HepG2 (cell line): ENCODE results near the gene CPVL. TPM values are rescaled to one million over a fixed set of nuclear protein-coding genes. Genes with fewer than 3 reads are reported as not detected.

Experiments
- ATAC-seq: fragments of 200-7000 bp; cut with Tn5 transposase; 3 replicates; pipeline ENCODE4 v1.9.1; 2020; ENCODE audit warnings: mild to moderate bottlenecking, moderate library complexity
- BruUV-seq: library from RNA; stranded (reverse); fragments of 400-500 nt; replicated peaks from 2 replicates; lab custom pipeline; 2021; lab: Mats Ljungman, UMichigan
- CTCF ChIA-PET: fragments of 300-600 bp; formaldehyde crosslinking; extraction: SDS; loops from one replicate; lab custom pipeline; 2021; ENCODE audit warnings: low total read pairs, inconsistent platforms, low intra/inter-chr PET ratio; lab: Yijun Ruan, JAX
- POLR2A ChIA-PET: fragments of 350-600 bp; sonication (Branson Sonifier 250); formaldehyde crosslinking; loops from one replicate; lab custom pipeline; 2020; ENCODE audit warnings: antibody characterized with exemption, inconsistent platforms; lab: Yijun Ruan, JAX
- DNase-seq: peaks from one replicate; pipeline ENCODE4 v3.0.0-alpha.2; 2015; ENCODE audit warnings: low spot score
- FAIRE-seq: peaks from 3 replicates; lab custom pipeline; 2011; peaks lifted over from hg19 to GRCh38; lab: Jason Lieb, UNC
- H2AFZ ChIP-seq: one replicate; pipeline ENCODE4 v1.6.1; 2011; ENCODE audit warnings: low read length, inconsistent platforms
- H3K27ac ChIP-seq: fragments of 300-600 bp; 3 replicates; pipeline ENCODE4 v1.8.0; 2011; ENCODE audit warnings: mixed run types, mild to moderate bottlenecking, mixed read lengths, low read length, inconsistent platforms; ENCODE audit not compliant: insufficient read depth; ENCODE audit errors: extremely low read length
- H3K27me3 ChIP-seq, 2 experiments: fragments of 200-600 bp in 1 of 2; 2 replicates in 1 of 2; 3 replicates in 1 of 2; pipeline versions ENCODE4 v1.6.0 to v1.8.0; 2011; ENCODE audit warnings: low read length in 2 of 2, mild to moderate bottlenecking in 2 of 2, moderate library complexity in 2 of 2, inconsistent platforms in 1 of 2; ENCODE audit not compliant: insufficient read depth in 2 of 2, control insufficient read depth in 1 of 2
- H3K36me3 ChIP-seq, 2 experiments: fragments of 200-600 bp in 1 of 2; replicated peaks in 1 of 2; 2 replicates in 1 of 2; 3 replicates in 1 of 2; pipeline versions ENCODE4 v1.5.1 to v1.8.0; 2011; ENCODE audit warnings: low read length in 2 of 2, inconsistent platforms in 1 of 2; ENCODE audit not compliant: insufficient read depth in 2 of 2, control insufficient read depth in 1 of 2
- H3K4me1 ChIP-seq: 2 replicates; pipeline ENCODE4 v1.5.1; 2012; ENCODE audit warnings: low read length, inconsistent platforms; ENCODE audit not compliant: insufficient read depth
- H3K4me2 ChIP-seq: 2 replicates; pipeline ENCODE4 v1.6.0; 2011; ENCODE audit warnings: low read depth, low read length, inconsistent platforms
- H3K4me3 ChIP-seq, 3 experiments: fragments of 200-600 bp in 1 of 3; sonication (generic), shearing (Covaris generic) in 1 of 3; replicated peaks in 1 of 3; 2 replicates each; pipeline ENCODE4 v1.5.1; 2011 to 2016; ENCODE audit warnings: low read length in 3 of 3, inconsistent platforms in 2 of 3, low read depth in 2 of 3, mild to moderate bottlenecking in 2 of 3, control low read depth in 1 of 3, mixed read lengths in 1 of 3; ENCODE audit not compliant: insufficient read depth in 1 of 3
- H3K79me2 ChIP-seq: one replicate; pipeline ENCODE4 v1.6.1; 2011; ENCODE audit warnings: low read length, inconsistent platforms; ENCODE audit not compliant: insufficient read depth
- H3K9ac ChIP-seq: 2 replicates; pipeline ENCODE4 v1.6.0; 2011; ENCODE audit warnings: mild to moderate bottlenecking, low read depth, low read length, inconsistent platforms; ENCODE audit not compliant: insufficient read depth
- H3K9me3 ChIP-seq: 2 replicates; pipeline ENCODE4 v1.5.1; 2012; ENCODE audit warnings: mild to moderate bottlenecking, low read length
- H4K20me1 ChIP-seq: 2 replicates; pipeline ENCODE4 v1.6.0; 2011; ENCODE audit warnings: inconsistent platforms, mild to moderate bottlenecking, low read length, moderate library complexity; ENCODE audit not compliant: insufficient read depth
- ADNP ChIP-seq: sonication (generic); formaldehyde crosslinking; IDR thresholded peaks from 2 replicates; pipeline ENCODE4 v1.4.0; 2020; ENCODE audit warnings: missing genetic modification reagents
- ARHGAP35 ChIP-seq: sonication (generic); formaldehyde crosslinking; IDR thresholded peaks from 2 replicates; pipeline ENCODE4 v1.9.0; 2022; ENCODE audit warnings: mild to moderate bottlenecking, inconsistent platforms, moderate library complexity, missing genetic modification reagents, borderline replicate concordance
- ARNT ChIP-seq: fragments of 450-650 bp; IDR thresholded peaks from 2 replicates; pipeline ENCODE4 v1.6.1; 2017
- BCL3 ChIP-seq: sonication (generic); formaldehyde crosslinking; IDR thresholded peaks from 2 replicates; pipeline ENCODE4 v1.5.1; 2020; ENCODE audit warnings: mild to moderate bottlenecking, missing genetic modification reagents, moderate library complexity
- BORCS8-MEF2B ChIP-seq: sonication (generic); formaldehyde crosslinking; IDR thresholded peaks from 2 replicates; pipeline ENCODE4 v1.8.0; 2022; ENCODE audit warnings: mild to moderate bottlenecking, missing genetic modification reagents
- MATR3 ChIP-seq: sonication (generic); formaldehyde crosslinking; IDR thresholded peaks from 2 replicates; pipeline ENCODE4 v1.4.0; 2020; ENCODE audit warnings: missing genetic modification reagents
- PTBP1 ChIP-seq: fragments of 200-400 bp; formaldehyde crosslinking; IDR thresholded peaks from 2 replicates; pipeline ENCODE4 v1.6.1; 2018; ENCODE audit warnings: low read length, low read depth; ENCODE audit not compliant: poor library complexity, severe bottlenecking
- RAD51 ChIP-seq: fragments of 450-650 bp; IDR thresholded peaks from 2 replicates; pipeline ENCODE4 v1.6.1; 2016; ENCODE audit warnings: borderline replicate concordance
- RELA ChIP-seq: sonication (generic); formaldehyde crosslinking; IDR thresholded peaks from 2 replicates; pipeline ENCODE4 v1.4.0; 2020; ENCODE audit warnings: missing genetic modification reagents
- SSRP1 ChIP-seq: IDR thresholded peaks from 2 replicates; pipeline ENCODE4 v1.6.1; 2016; ENCODE audit warnings: control low read depth
- ZNF143 ChIP-seq: sonication (generic); formaldehyde crosslinking; IDR thresholded peaks from 2 replicates; pipeline ENCODE4 v1.4.0; 2020; ENCODE audit warnings: missing genetic modification reagents
- ZNF331 ChIP-seq: sonication (generic); formaldehyde crosslinking; IDR thresholded peaks from 2 replicates; pipeline ENCODE4 v1.4.0; 2020; ENCODE audit warnings: missing genetic modification reagents
- ZNF34 ChIP-seq: sonication (generic); formaldehyde crosslinking; IDR thresholded peaks from 2 replicates; pipeline ENCODE4 v1.4.0; 2020; ENCODE audit warnings: mild to moderate bottlenecking, missing genetic modification reagents, borderline replicate concordance
- ZNF343 ChIP-seq: sonication (generic); formaldehyde crosslinking; IDR thresholded peaks from 2 replicates; pipeline ENCODE4 v1.4.0; 2020; ENCODE audit warnings: mild to moderate bottlenecking, missing genetic modification reagents
- ZNF350 ChIP-seq: sonication (generic); formaldehyde crosslinking; IDR thresholded peaks from 2 replicates; pipeline ENCODE4 v1.4.0; 2020; ENCODE audit warnings: mild to moderate bottlenecking, low read depth, missing genetic modification reagents, borderline replicate concordance
- WGBS: methylation state at CpG from one replicate; pipeline ENCODE4 v1.1.6; 2017; ENCODE audit warnings: low lambda C conversion rate; 5-methylcytosine and 5-hydroxymethylcytosine counted together
- in situ Hi-C: cut with HindIII; loops from 2 replicates; pipeline ENCODE4 v1.10.0; 2017; ENCODE audit warnings: low pct_unique_long_range_greater_than_20kb; ENCODE audit not compliant: extremely low pct_ligation_motif_present
- intact Hi-C: fragments of 100-400 bp; cut with micrococcal nuclease; formaldehyde crosslinking; loops from one replicate; pipeline ENCODE4 v1.10.0; 2022; ENCODE audit not compliant: unreplicated experiment
- polyA plus RNA-seq, 8 experiments: library from polyadenylated mRNA; depleted of rRNA in 3 of 8; stranded (reverse) in 7 of 8; unstranded in 1 of 8; fragments of >200 nt; fragmentation: Illumina TruSeq in 4 of 8; extraction: Trizol in 4 of 8; gene quantifications; 2 replicates each; pipeline versions ENCODE4 v1.2.1 to v1.2.3, GENCODE V29; 2011 to 2016; ENCODE audit warnings: low read depth in 4 of 8, missing spikeins in 1 of 8, mixed read lengths in 1 of 8; ENCODE audit not compliant: insufficient read depth in 1 of 8
- total RNA-seq, 5 experiments: library from RNA; depleted of rRNA; stranded (reverse); fragments of >200 nt; fragmentation: Illumina TruSeq; extraction: Trizol; gene quantifications; 2 replicates each; pipeline ENCODE4 v1.2.3, GENCODE V29; 2016; ENCODE audit warnings: low read depth in 1 of 5
- TF ChIP-seq, protein P1 (sequence below): sonication (generic); formaldehyde crosslinking; IDR thresholded peaks from 2 replicates; pipeline ENCODE4 v1.4.0; 2020; ENCODE audit warnings: missing genetic modification reagents, borderline replicate concordance
- TF ChIP-seq, protein P2 (sequence below): sonication (generic); formaldehyde crosslinking; IDR thresholded peaks from 2 replicates; pipeline ENCODE4 v1.4.0; 2020; ENCODE audit warnings: missing genetic modification reagents
- TF ChIP-seq, protein P3 (sequence below): sonication (generic); formaldehyde crosslinking; IDR thresholded peaks from 2 replicates; pipeline ENCODE4 v1.8.0; 2023; ENCODE audit warnings: mild to moderate bottlenecking, missing genetic modification reagents

The CPVL gene
- total and polyA plus RNA-seq, 2 of the 13 experiments (the other 11 are each of a cell fraction or from before 2014, with no cell fraction given): 59.2 to 294 TPM

GRCh38 chr7:29150856-29151255 lies 4.5 kb upstream of the CPVL start (continued):
- TF ChIP-seq ZNF350 (no peak), PTBP1 (no peak), ARHGAP35 (CRISPR knock-in tag) (no peak), BCL3 (CRISPR knock-in tag) (no peak), ZNF331 (CRISPR knock-in tag) (no peak)

GRCh38 chr7:29149036-29149435 lies 2.7 kb upstream of the CPVL start:
- Histone ChIP-seq H4K20me1 (no peaks in the 10 kb centered on the region), H2AFZ (no peak overlapping the region), H3K9me3 (no peaks in the 10 kb centered on the region), H3K79me2 (peaks cover 17% of the 10 kb centered on the region), H3K9ac (no peak overlapping the region), H3K4me2 (no peak overlapping the region), H3K36me3 (no peaks in the 10 kb centered on the region), H3K4me3 (no peak overlapping the region), H3K27me3 (no peaks in the 10 kb centered on the region; a peak in 1 of 5 replicates), H3K4me1 (peaks cover 48% of the 10 kb centered on the region), H3K27ac (no peak overlapping the region)
- FAIRE-seq (no peak), ATAC-seq (no peak), DNase-seq (no peak)
- 88% methylated on average over 12 of the region's 12 CpGs for WGBS
- ChIA-PET POLR2A (interaction anchor here (0.7 to 1.1 kb wide), 3 partner anchors 8 to 134 kb away, joined by 3 to 6 read pairs (median 4); no protein-coding TSS in a partner anchor), CTCF (no interaction called here)
- in situ Hi-C loops (no loop called here), intact Hi-C loops (no loop called here)
- no TSS peak for BruUV-seq
- no peak for TF ChIP-seq SSRP1 (CRISPR knock-in tag)
- TF ChIP-seq, protein P1, sequence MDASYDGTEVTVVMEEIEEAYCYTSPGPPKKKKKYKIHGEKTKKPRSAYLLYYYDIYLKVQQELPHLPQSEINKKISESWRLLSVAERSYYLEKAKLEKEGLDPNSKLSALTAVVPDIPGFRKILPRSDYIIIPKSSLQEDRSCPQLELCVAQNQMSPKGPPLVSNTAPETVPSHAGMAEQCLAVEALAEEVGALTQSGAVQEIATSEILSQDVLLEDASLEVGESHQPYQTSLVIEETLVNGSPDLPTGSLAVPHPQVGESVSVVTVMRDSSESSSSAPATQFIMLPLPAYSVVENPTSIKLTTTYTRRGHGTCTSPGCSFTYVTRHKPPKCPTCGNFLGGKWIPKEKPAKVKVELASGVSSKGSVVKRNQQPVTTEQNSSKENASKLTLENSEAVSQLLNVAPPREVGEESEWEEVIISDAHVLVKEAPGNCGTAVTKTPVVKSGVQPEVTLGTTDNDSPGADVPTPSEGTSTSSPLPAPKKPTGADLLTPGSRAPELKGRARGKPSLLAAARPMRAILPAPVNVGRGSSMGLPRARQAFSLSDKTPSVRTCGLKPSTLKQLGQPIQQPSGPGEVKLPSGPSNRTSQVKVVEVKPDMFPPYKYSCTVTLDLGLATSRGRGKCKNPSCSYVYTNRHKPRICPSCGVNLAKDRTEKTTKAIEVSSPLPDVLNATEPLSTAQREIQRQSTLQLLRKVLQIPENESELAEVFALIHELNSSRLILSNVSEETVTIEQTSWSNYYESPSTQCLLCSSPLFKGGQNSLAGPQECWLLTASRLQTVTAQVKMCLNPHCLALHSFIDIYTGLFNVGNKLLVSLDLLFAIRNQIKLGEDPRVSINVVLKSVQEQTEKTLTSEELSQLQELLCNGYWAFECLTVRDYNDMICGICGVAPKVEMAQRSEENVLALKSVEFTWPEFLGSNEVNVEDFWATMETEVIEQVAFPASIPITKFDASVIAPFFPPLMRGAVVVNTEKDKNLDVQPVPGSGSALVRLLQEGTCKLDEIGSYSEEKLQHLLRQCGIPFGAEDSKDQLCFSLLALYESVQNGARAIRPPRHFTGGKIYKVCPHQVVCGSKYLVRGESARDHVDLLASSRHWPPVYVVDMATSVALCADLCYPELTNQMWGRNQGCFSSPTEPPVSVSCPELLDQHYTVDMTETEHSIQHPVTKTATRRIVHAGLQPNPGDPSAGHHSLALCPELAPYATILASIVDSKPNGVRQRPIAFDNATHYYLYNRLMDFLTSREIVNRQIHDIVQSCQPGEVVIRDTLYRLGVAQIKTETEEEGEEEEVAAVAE (CRISPR knock-in tag): no peak
- TF ChIP-seq, protein P2, sequence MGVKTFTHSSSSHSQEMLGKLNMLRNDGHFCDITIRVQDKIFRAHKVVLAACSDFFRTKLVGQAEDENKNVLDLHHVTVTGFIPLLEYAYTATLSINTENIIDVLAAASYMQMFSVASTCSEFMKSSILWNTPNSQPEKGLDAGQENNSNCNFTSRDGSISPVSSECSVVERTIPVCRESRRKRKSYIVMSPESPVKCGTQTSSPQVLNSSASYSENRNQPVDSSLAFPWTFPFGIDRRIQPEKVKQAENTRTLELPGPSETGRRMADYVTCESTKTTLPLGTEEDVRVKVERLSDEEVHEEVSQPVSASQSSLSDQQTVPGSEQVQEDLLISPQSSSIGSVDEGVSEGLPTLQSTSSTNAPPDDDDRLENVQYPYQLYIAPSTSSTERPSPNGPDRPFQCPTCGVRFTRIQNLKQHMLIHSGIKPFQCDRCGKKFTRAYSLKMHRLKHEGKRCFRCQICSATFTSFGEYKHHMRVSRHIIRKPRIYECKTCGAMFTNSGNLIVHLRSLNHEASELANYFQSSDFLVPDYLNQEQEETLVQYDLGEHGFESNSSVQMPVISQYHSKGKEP (CRISPR knock-in tag): no peak
- TF ChIP-seq RELA: no peak
- TF ChIP-seq RAD51: no peak
- TF ChIP-seq BORCS8-MEF2B (CRISPR knock-in tag): no peak
- TF ChIP-seq ZNF34 (CRISPR knock-in tag): no peak
- no peak for TF ChIP-seq MATR3 (CRISPR knock-in tag)
- TF ChIP-seq, protein P3, sequence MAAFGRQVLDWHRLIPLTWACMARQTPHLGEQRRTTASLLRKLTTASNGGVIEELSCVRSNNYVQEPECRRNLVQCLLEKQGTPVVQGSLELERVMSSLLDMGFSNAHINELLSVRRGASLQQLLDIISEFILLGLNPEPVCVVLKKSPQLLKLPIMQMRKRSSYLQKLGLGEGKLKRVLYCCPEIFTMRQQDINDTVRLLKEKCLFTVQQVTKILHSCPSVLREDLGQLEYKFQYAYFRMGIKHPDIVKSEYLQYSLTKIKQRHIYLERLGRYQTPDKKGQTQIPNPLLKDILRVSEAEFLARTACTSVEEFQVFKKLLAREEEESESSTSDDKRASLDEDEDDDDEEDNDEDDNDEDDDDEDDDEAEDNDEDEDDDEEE (CRISPR knock-in tag): no peak
- no peak for TF ChIP-seq ADNP (CRISPR knock-in tag)
- no peak for TF ChIP-seq ZNF343 (CRISPR knock-in tag)
- TF ChIP-seq ZNF143 (CRISPR knock-in tag): no peak
- TF ChIP-seq ARNT: no peak
